ENCODE data around the gene LHFPL3.

DNA sequence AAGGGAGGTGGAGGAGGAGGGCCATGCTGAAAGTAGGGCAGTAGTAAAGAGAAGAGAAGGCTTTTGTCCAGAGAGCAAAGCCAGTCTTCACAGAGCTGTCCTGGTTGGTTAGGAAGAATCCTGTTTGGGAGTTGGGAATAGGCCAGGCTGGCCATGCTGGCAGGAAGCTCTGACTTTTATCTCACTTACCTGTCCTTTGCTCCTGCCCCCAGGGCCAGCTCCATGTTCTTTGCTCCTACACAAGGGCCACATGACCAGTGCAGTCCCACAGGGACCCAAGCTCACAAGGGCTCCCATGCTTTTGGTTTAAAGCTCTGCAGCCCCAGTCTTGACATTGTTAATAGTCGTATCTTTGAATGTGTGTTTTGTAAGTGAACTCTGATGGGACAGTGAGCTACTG lies 524.0 kb downstream of the LHFPL3 start:
- no peak for TF ChIP-seq CTCF (IDR thresholded peaks at IDR 0.05)
- no peak for TF ChIP-seq EZH2 (IDR thresholded peaks at IDR 0.05)
- no peak for TF ChIP-seq EZH2phosphoT487 (IDR thresholded peaks at IDR 0.05)
